ENCODE measurements around the gene OR5B3. TPM values are rescaled to one million over a fixed set of nuclear protein-coding genes. Genes with fewer than 3 reads are reported as not detected.

The OR5B3 gene
- total RNA-seq, result not detected in 2 replicates

DNA sequence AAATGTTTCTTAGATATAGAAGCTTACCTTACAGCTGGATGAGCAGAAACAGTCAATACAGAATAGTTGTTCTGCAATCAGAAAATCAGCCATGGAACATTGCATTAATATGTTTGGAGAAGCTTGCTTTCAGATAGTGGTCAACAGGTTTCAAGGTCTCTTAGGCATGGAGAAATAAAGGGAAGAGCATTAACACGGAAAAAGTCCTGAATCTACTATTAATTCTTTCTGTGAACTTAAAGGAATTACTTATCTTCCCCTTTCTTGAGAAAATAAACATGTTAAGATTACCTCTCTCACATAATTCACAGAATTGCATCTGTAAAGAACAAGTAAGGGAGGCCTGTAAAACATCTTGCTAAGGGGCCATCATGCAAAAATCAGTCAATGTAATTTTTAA is at the start of gene OR5B3:
Gene OR5B3, minus strand, starts transcription at position 101 of the 400 bp plus-strand sequence. CDS start 3,465 bp downstream, outside the sequence.

DNA sequence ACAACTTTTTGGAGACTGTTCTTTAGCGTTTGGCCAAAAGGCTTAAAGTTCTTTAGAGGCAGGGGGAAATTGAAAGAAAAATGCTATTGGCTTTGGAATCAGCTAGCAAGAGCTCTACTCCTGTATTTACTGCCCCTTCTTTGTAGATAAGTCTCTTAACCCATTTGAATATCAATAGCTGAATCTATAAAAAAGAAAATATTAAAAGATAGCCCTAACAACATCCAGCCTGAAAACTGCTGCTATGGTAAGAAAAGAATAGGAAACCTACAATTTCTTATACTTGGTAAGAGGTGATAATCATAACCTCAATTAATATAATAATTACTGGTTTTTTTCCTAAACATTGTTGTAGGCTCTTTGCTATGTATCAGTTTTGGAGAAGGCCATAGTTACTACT is 35.5 kb upstream of the OR5B3 start, which contains the start of gene OR5B12:
Gene OR5B12, minus strand, starts transcription at position 101 of the 400 bp plus-strand sequence. CDS start 2,085 bp downstream, outside the sequence.

DNA sequence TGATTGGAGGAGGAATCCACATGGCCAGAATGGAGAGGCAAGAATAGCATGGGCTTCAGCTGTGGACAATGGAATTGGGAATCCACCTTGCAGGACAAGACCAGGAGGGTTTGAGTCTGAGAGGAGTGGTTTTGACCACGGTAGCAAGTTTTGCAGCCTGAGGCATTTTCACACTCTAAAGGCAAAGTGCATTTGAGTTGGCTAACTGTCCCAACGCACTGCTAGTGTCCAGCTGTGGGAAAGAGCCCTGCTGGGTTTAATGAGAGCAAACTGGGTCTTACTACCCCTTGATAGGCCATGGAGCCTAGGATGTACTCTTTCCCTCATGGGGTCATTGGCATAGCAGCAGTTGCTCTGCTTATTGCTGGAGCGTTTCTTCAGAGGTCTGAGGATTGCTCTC is 21.3 kb upstream of the OR5B3 start, which contains the start of gene OR5B2:
Gene OR5B2, minus strand, starts transcription at position 101 of the 400 bp plus-strand sequence. CDS start 4,860 bp downstream, outside the sequence.

DNA sequence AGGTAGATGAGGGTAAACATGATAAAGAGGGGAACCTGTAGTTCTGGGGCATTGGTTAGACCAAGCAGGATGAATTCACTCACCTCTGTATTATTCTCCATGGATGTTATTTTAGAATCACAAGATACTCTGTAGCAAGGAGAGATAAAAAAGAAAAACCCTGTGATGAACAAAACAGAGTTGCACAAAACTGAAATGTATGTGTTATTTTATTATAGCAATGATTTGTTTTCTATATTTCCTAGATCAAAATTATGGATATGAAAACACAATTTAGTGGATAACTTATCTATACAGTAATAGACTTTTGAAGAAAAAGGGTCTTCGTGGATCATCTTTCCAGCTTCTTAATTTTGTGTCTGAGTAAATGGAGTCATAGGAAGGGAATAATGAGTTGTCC is 47.7 kb downstream of the OR5B3 start, which contains the start of gene OR5B17:
Gene OR5B17, minus strand, starts transcription at position 101 of the 400 bp plus-strand sequence. Its CDS starts 0 bp downstream, at position 101.

Other genes with a start within 250 kb of the OR5B3 start
- gene OR9Q2, start 217.8 kb downstream of the OR5B3 start, total RNA-seq, result not detected in 2 replicates
- gene OR1S2, start 202.7 kb downstream of the OR5B3 start, total RNA-seq, result not detected in 2 replicates
- not detected in 2 replicates for gene OR1S1, start 194.2 kb downstream of the OR5B3 start, total RNA-seq
- not detected in 2 replicates for gene OR10Q1, start 178.0 kb downstream of the OR5B3 start, total RNA-seq
- gene OR10W1, start 138.6 kb downstream of the OR5B3 start, total RNA-seq, result not detected in 2 replicates
- gene OR5B17, start 47.8 kb downstream of the OR5B3 start, total RNA-seq, result not detected in 2 replicates
- not detected in 2 replicates for gene OR5B2, start 21.2 kb upstream of the OR5B3 start, total RNA-seq
- gene OR5B12, start 35.4 kb upstream of the OR5B3 start, total RNA-seq, result not detected in 2 replicates
- not detected in 2 replicates for gene OR5B21, start 101.2 kb upstream of the OR5B3 start, total RNA-seq
- gene LPXN, start 169.0 kb upstream of the OR5B3 start, total RNA-seq, result 6.9 and 9.7 TPM in 2 replicates
- 39.6 and 40.9 TPM in 2 replicates for gene ZFP91, start 172.2 kb upstream of the OR5B3 start, total RNA-seq
- gene CNTF, start 215.8 kb upstream of the OR5B3 start, total RNA-seq, result 1.5 and 1.9 TPM in 2 replicates

Data from endothelial cell of coronary artery (primary cell).